CD8-positive, alpha-beta memory T cell (primary cell): Measurements from ENCODE around the gene SEC24C. TPM values are rescaled to one million over a fixed set of nuclear protein-coding genes. Genes with fewer than 3 reads are reported as not detected.
"Not testable (repeated sequence)": the region's sequence is repeated elsewhere in the genome, so short reads cannot be mapped to it uniquely, and the experiment has no call there.

Experiments used
- CTCF ChIA-PET: fragments of 350-600 bp; sonication (Branson Sonifier 250); formaldehyde crosslinking; loops from one replicate; lab custom pipeline; 2021; ENCODE audit warnings: antibody characterized with exemption; lab: Charles Lee
- POLR2A ChIA-PET: fragments of 350-600 bp; sonication (Branson Sonifier 250); formaldehyde crosslinking; loops from one replicate; lab custom pipeline; 2021; ENCODE audit warnings: antibody characterized with exemption; lab: Charles Lee
- DNase-seq, 5 donors: peaks; one replicate each; pipeline versions ENCODE4 v3.0.0 to v3.0.0-alpha.2; 2020 to 2022; ENCODE audit warnings: mixed read lengths in 1 of 5
- H3K27ac ChIP-seq: one replicate; pipeline ENCODE4 v1.7.0; 2013; ENCODE audit warnings: low read depth, mild to moderate bottlenecking, low read length, moderate library complexity
- H3K27me3 ChIP-seq: 2 replicates; pipeline ENCODE4 v1.7.0; 2013; ENCODE audit warnings: low read length, mild to moderate bottlenecking; ENCODE audit not compliant: insufficient read depth, poor library complexity, severe bottlenecking
- H3K36me3 ChIP-seq: 2 replicates; pipeline ENCODE4 v1.7.0; 2013; ENCODE audit warnings: mild to moderate bottlenecking, low read length, moderate library complexity; ENCODE audit not compliant: insufficient read depth
- H3K4me1 ChIP-seq: 2 replicates; pipeline ENCODE4 v1.7.0; 2013; ENCODE audit warnings: mild to moderate bottlenecking, low read length, moderate library complexity; ENCODE audit not compliant: insufficient read depth
- H3K4me3 ChIP-seq: 2 replicates; pipeline ENCODE4 v1.7.0; 2013; ENCODE audit warnings: mild to moderate bottlenecking, low read length
- H3K9me3 ChIP-seq: 2 replicates; pipeline ENCODE4 v1.7.0; 2013; ENCODE audit warnings: mild to moderate bottlenecking, low read length
- H3K27ac Mint-ChIP-seq, 8 donors: one replicate each; pipeline ENCODE4 v1.8.0; 2020 to 2021; ENCODE audit warnings: mixed read lengths in 8 of 8, mild to moderate bottlenecking in 6 of 8, inconsistent platforms in 3 of 8, moderate library complexity in 3 of 8
- H3K27me3 Mint-ChIP-seq, 2 donors: one replicate each; pipeline ENCODE4 v1.8.0; 2020 to 2021; ENCODE audit warnings: mixed read lengths in 2 of 2, mild to moderate bottlenecking in 1 of 2, moderate library complexity in 1 of 2
- H3K36me3 Mint-ChIP-seq, 3 donors: one replicate each; pipeline ENCODE4 v1.8.0; 2020 to 2021; ENCODE audit warnings: mixed read lengths in 3 of 3, inconsistent platforms in 1 of 3, mild to moderate bottlenecking in 1 of 3
- H3K4me1 Mint-ChIP-seq, 3 donors: one replicate each; pipeline ENCODE4 v1.8.0; 2020 to 2021; ENCODE audit warnings: mixed read lengths in 3 of 3, inconsistent platforms in 1 of 3, mild to moderate bottlenecking in 1 of 3
- H3K4me3 Mint-ChIP-seq, 7 donors: one replicate each; pipeline ENCODE4 v1.8.0; 2020 to 2021; ENCODE audit warnings: mixed read lengths in 7 of 7, mild to moderate bottlenecking in 6 of 7, moderate library complexity in 4 of 7, inconsistent platforms in 2 of 7
- H3K9me3 Mint-ChIP-seq, 5 donors: one replicate each; pipeline ENCODE4 v1.8.0; 2020 to 2022; ENCODE audit warnings: mixed read lengths in 5 of 5, mild to moderate bottlenecking in 3 of 5, moderate library complexity in 2 of 5, inconsistent platforms in 1 of 5
- polyA plus RNA-seq: library from polyadenylated mRNA; unstranded; fragments of 300-500 nt; fragmentation: Illumina TruSeq; gene quantifications from one replicate; pipeline ENCODE4 v1.2.3, GENCODE V29; 2021
- total RNA-seq, 2 experiments: library from RNA; stranded (reverse); gene quantifications; one replicate each; pipeline ENCODE4 v1.2.3, GENCODE V29; 2021

SEC24C gene
- total and polyA plus RNA-seq, 3 experiments from 2014 or later = 70.3 to 95.9 (median 93.1) TPM

- not testable (repeated sequence) for H3K27ac ChIP-seq, H3K27me3 Mint-ChIP-seq
These were observed 36.0 kb upstream of the SEC24C start for GRCh38 chr10:73708122-73708521.

GRCh38 chr10:73711683-73712082 lies 32.5 kb upstream of the SEC24C start:
- POLR2A ChIA-PET, H3K4me1 ChIP-seq, H3K9me3 Mint-ChIP-seq, DNase-seq, H3K4me1 Mint-ChIP-seq, CTCF ChIA-PET, H3K4me3 Mint-ChIP-seq, H3K27ac ChIP-seq, H3K27me3 ChIP-seq, H3K27me3 Mint-ChIP-seq, H3K9me3 ChIP-seq, H3K4me3 ChIP-seq: not testable (repeated sequence)
- Mint-ChIP-seq H3K27ac (peak overlapping the region in 1 of 8 donors; percentile 50), H3K36me3 (peaks cover 0 to 45% (median 7%) of the 10 kb centered on the region in 3 donors)
- peaks cover 11% of the 10 kb centered on the region for H3K36me3 ChIP-seq

More at GRCh38 chr10:73708122-73708521, 36.0 kb upstream of the SEC24C start:
- H3K9me3 ChIP-seq, H3K9me3 Mint-ChIP-seq, H3K27me3 ChIP-seq, CTCF ChIA-PET, H3K4me1 ChIP-seq, H3K4me3 ChIP-seq, H3K4me1 Mint-ChIP-seq, DNase-seq, H3K36me3 ChIP-seq, H3K4me3 Mint-ChIP-seq, POLR2A ChIA-PET: not testable (repeated sequence)
- Mint-ChIP-seq H3K36me3 (peaks cover 0 to 46% (median 13%) of the 10 kb centered on the region in 3 donors), H3K27ac (peak overlapping the region in 1 of 8 donors; percentile 79)

GRCh38 chr10:73713912-73714311 lies 30.3 kb upstream of the SEC24C start:
- H3K4me3 ChIP-seq, H3K27ac Mint-ChIP-seq, POLR2A ChIA-PET, H3K27me3 ChIP-seq, H3K4me3 Mint-ChIP-seq, H3K4me1 Mint-ChIP-seq, CTCF ChIA-PET, H3K4me1 ChIP-seq, H3K27ac ChIP-seq, H3K9me3 ChIP-seq, DNase-seq, H3K9me3 Mint-ChIP-seq, H3K27me3 Mint-ChIP-seq: not testable (repeated sequence)
- H3K36me3 ChIP-seq = peaks cover 25% of the 10 kb centered on the region
- H3K36me3 Mint-ChIP-seq = peaks cover 0 to 63% (median 14%) of the 10 kb centered on the region in 3 donors

GRCh38 chr10:73714483-73714882 lies 29.7 kb upstream of the SEC24C start:
- H3K4me3 ChIP-seq, H3K27me3 Mint-ChIP-seq, H3K4me3 Mint-ChIP-seq, H3K9me3 ChIP-seq, CTCF ChIA-PET, H3K4me1 Mint-ChIP-seq, H3K27ac Mint-ChIP-seq, H3K4me1 ChIP-seq, H3K9me3 Mint-ChIP-seq, H3K27ac ChIP-seq, DNase-seq, POLR2A ChIA-PET, H3K27me3 ChIP-seq: not testable (repeated sequence)
- peaks cover 0 to 68% (median 14%) of the 10 kb centered on the region in 3 donors for H3K36me3 Mint-ChIP-seq
- H3K36me3 ChIP-seq = peaks cover 25% of the 10 kb centered on the region

- not testable (repeated sequence) for H3K4me3 Mint-ChIP-seq, H3K4me1 ChIP-seq
These were observed 28.7 kb upstream of the SEC24C start for GRCh38 chr10:73715179-73716156.

GRCh38 chr10:73716251-73716650 lies 27.9 kb upstream of the SEC24C start:
- Histone ChIP-seq H3K36me3 (peaks cover 25% of the 10 kb centered on the region), H3K9me3 (no peaks in the 10 kb centered on the region), H3K4me1 (no peaks in the 10 kb centered on the region), H3K4me3 (no peak overlapping the region), H3K27ac (no peak overlapping the region), H3K27me3 (no peaks in the 10 kb centered on the region)
- no peak for DNase-seq
- no peak overlapping the region for H3K4me3 Mint-ChIP-seq
- no peaks in the 10 kb centered on the region for H3K4me1 Mint-ChIP-seq
- ChIA-PET POLR2A (interaction anchor here (0.6 kb wide), 1 partner anchor 299 kb away, joined by 3 read pairs; no protein-coding TSS in a partner anchor), CTCF (no interaction called here)
- peak overlapping the region in 1 of 8 donors; percentile 37 for H3K27ac Mint-ChIP-seq
- peaks cover 0 to 74% (median 20%) of the 10 kb centered on the region in 3 donors for H3K36me3 Mint-ChIP-seq
- H3K27me3 Mint-ChIP-seq = no peaks in the 10 kb centered on the region
- no peaks in the 10 kb centered on the region for H3K9me3 Mint-ChIP-seq

More at GRCh38 chr10:73715179-73716156, 28.7 kb upstream of the SEC24C start:
- H3K9me3 Mint-ChIP-seq, DNase-seq, H3K4me3 ChIP-seq, CTCF ChIA-PET, H3K27me3 Mint-ChIP-seq, H3K27ac Mint-ChIP-seq, H3K4me1 Mint-ChIP-seq, H3K9me3 ChIP-seq, H3K27ac ChIP-seq, H3K27me3 ChIP-seq: not testable (repeated sequence)
- peaks cover 0 to 70% (median 14%) of the 10 kb centered on the region in 3 donors for H3K36me3 Mint-ChIP-seq
- H3K36me3 ChIP-seq = peaks cover 25% of the 10 kb centered on the region
- POLR2A ChIA-PET = interaction anchor here (0.6 kb wide), 1 partner anchor 298 kb away, joined by 3 read pairs; no protein-coding TSS in a partner anchor

GRCh38 chr10:73717556-73717955 lies 26.6 kb upstream of the SEC24C start:
- ChIA-PET CTCF (no interaction called here), POLR2A (interaction anchor here (0.6 kb wide), 1 partner anchor 1419 kb away, joined by 3 read pairs; no protein-coding TSS in a partner anchor)
- peaks cover 31% of the 10 kb centered on the region for H3K36me3 ChIP-seq

GRCh38 chr10:73720561-73720960 lies 23.6 kb upstream of the SEC24C start:
- DNase-seq, H3K27me3 ChIP-seq, POLR2A ChIA-PET, CTCF ChIA-PET, H3K27ac Mint-ChIP-seq, H3K4me3 Mint-ChIP-seq, H3K4me1 Mint-ChIP-seq, H3K4me3 ChIP-seq, H3K27ac ChIP-seq, H3K4me1 ChIP-seq, H3K9me3 Mint-ChIP-seq, H3K9me3 ChIP-seq, H3K27me3 Mint-ChIP-seq: not testable (repeated sequence)
- peaks cover 29% of the 10 kb centered on the region for H3K36me3 ChIP-seq
- H3K36me3 Mint-ChIP-seq = peaks cover 0 to 88% (median 24%) of the 10 kb centered on the region in 3 donors

More at GRCh38 chr10:73717556-73717955, 26.6 kb upstream of the SEC24C start:
- H3K9me3 Mint-ChIP-seq = no peaks in the 10 kb centered on the region
- H3K27ac ChIP-seq = no peak overlapping the region
- DNase-seq = no peak
- H3K4me1 ChIP-seq = no peaks in the 10 kb centered on the region
- H3K4me3 ChIP-seq = no peak overlapping the region
- H3K27me3 Mint-ChIP-seq = peaks cover 0 to 1% of the 10 kb centered on the region in 2 donors
- no peaks in the 10 kb centered on the region for H3K9me3 ChIP-seq
- no peaks in the 10 kb centered on the region for H3K4me1 Mint-ChIP-seq
- no peak overlapping the region for H3K4me3 Mint-ChIP-seq
- peaks cover 0 to 81% (median 18%) of the 10 kb centered on the region in 3 donors for H3K36me3 Mint-ChIP-seq
- no peak overlapping the region for H3K27ac Mint-ChIP-seq
- no peaks in the 10 kb centered on the region for H3K27me3 ChIP-seq
